NCI-H128 (cell line): ENCODE results near the gene KIF5A.

Experiments
- DNase-seq: peaks from one replicate; lab custom pipeline; 2025; ENCODE audit not compliant: unreplicated experiment; lab: John Stamatoyannopoulos, UW

The KIF5A gene

GRCh38 chr12:57604992-57605810 lies 55.4 kb downstream of the KIF5A start:
- no peak for DNase-seq

- no peak for DNase-seq
Measured at GRCh38 chr12:57605811-57606311, 56.0 kb downstream of the KIF5A start.

GRCh38 chr12:57606399-57606798 lies 56.6 kb downstream of the KIF5A start:
- no peak for DNase-seq

GRCh38 chr12:57606821-57607220 lies 57.0 kb downstream of the KIF5A start:
- no peak for DNase-seq

- no peak for DNase-seq
Measured at GRCh38 chr12:57607958-57608663, 58.3 kb downstream of the KIF5A start.

- DNase-seq = no peak
Measured at GRCh38 chr12:57609101-57609780, 59.4 kb downstream of the KIF5A start.

GRCh38 chr12:57609781-57610553 lies 60.1 kb downstream of the KIF5A start:
- DNase-seq = no peak

- DNase-seq = no peak
Measured at GRCh38 chr12:57610554-57611107, 60.8 kb downstream of the KIF5A start.

GRCh38 chr12:57611108-57611826 lies 61.4 kb downstream of the KIF5A start, which contains the start of gene ARHGEF25:
TSS of gene ARHGEF25 (plus strand) at chr12:57611435. CDS start at chr12:57611895, 460 bp downstream.
- no peak for DNase-seq

- no peak for DNase-seq
Measured at GRCh38 chr12:57611827-57612710, 62.2 kb downstream of the KIF5A start.

GRCh38 chr12:57612711-57613426 lies 63.0 kb downstream of the KIF5A start:
- DNase-seq = no peak

- DNase-seq = no peak
Measured at GRCh38 chr12:57613427-57614109, 63.7 kb downstream of the KIF5A start.

- DNase-seq = no peak
Measured at GRCh38 chr12:57614178-57614947, 64.5 kb downstream of the KIF5A start.

GRCh38 chr12:57614948-57615500 lies 65.2 kb downstream of the KIF5A start:
- no peak for DNase-seq

GRCh38 chr12:57615637-57616036 lies 65.8 kb downstream of the KIF5A start:
- DNase-seq = no peak

- DNase-seq = no peak
Measured at GRCh38 chr12:57616383-57617101, 66.7 kb downstream of the KIF5A start.
